ENCODE measurements around the gene PARD6B.
"Not testable (repeated sequence)": the region's sequence is repeated elsewhere in the genome, so short reads cannot be mapped to it uniquely, and the experiment has no call there.

PARD6B gene

DNA sequence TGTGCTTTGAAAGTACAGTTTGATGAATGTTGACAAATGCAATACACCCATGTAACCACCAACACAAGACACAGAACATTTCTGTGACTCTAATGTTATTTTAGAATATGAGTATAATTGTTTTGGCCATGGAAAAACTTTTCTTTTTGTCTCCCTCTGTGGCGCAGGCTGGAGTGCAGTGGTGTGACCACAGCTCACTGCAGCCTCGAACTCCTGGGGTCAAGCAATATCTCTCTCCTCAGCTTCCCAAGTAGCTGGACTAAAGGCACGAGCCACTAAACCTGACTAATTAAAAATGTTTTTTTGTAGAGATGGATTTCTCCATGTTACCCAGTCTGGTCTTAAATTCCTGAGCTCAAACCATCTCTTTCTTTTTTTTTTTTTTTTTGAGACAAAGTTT, 43.1 kb downstream of the PARD6B start:
- no peak for DNase-seq (ENCODE audit: low spot score)

DNA sequence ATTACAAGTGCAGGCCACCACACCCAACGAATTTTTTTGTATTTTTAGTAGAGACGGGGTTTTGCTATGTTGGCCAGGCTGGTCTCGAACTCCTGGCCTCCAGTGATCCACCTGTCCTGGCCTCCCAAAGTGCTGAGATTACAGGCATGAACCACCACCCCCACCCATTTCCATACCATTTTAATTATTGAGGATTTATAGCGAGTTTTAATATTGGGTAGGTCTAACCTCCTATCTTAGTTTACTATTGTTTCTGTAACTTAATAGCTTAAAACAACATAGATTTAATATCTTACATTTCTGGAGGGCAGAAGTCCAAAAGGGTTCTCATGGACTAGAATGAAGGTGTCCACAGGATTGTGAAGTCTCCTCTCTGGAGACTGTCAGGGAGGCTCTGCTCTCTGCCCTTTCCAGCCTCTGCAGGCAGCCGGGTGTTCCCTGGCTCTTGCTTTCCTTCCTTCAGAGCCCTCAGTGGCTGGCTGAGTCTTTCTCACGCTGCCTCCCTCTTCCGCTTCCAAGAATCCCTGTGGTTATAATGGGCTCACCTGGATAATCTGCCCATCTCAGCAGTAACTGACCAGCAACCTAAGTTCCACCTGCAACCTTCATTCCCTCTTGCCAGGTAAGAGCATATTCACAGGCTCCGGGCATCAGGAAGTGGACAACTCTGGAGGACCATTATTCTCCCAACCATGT, 44.9 kb downstream of the PARD6B start:
- no peak for DNase-seq (ENCODE audit: low spot score)

DNA sequence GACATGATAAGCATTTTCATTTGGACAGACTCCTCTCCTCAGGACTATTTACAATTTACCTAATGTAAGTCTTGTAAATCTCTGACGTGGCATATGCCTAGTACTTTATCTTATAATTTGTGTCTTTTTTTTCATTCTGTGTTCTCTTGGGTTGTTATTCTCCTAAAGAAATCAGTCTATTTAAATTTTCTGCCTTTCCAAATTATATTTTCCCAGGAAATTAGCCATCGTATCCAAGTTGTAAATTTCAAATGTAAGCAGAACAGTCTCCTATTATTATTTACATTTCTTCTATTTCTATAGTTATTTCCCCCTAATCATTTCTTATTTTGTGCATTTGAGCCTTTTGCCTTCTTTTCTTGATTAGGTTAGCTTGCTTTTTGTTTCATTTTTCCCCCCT, 46.0 kb downstream of the PARD6B start:
- no peak for DNase-seq (ENCODE audit: low spot score)

DNA sequence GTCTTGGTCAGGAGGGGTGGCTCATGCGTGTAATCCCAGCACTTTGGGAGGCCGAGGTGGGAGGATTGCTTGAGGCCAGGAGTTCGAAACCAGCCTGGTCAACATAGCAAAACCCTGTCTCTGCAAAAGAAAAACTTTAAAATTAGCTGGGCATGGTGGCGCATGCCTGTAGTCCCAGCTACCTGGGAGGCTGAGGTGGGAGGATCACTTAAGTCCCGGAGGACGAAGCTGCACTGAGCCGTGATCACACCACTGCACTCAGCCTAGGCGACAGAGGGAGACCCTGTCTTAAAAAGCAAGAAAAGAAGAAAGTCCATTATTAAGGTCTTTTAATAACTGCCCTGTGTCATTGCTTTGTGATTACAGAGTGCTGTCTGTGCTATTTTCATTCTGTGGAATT, 47.6 kb downstream of the PARD6B start:
- DNase-seq (ENCODE audit: low spot score) = not testable (repeated sequence)

DNA sequence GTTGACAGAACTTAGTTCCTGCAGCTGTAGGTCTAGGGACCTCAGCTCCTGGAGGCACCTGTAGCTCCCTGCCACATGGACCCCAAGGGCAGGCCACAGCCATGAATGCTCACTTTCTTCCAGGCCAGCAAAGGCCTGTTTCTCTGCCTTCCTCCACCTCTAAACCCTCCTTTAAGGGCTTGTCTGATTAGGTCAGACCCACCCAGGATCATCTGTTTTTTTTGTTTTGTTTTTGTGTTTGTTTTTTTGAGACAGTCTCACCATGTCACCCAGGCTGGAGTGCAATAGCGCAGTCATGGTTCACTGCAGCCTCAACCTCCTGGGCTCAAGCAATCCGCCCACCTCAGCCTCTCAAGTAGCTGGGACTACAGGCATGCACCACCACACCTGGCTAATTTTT, 52.0 kb downstream of the PARD6B start:
- no peak for DNase-seq (ENCODE audit: low spot score)

DNA sequence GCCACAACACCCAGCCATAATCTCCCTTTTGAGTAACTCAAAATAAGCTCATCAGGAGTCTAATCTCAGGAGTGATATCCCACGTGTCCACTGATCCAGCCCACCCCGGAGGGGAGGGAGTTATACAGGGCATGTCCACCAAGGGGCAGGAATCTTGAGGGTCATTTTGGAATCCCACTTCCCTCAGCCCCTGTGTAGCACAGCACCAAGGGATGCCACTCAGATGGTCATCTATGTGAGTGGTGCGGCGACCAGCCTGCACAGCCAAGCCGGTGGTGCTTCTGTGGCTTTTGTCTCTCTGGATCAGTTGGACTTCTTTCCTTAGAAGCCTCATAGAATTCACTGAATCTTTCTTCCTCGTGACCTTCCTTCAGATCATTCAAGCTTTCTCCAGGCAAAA, 52.5 kb downstream of the PARD6B start:
- no peak for DNase-seq (ENCODE audit: low spot score)

DNA sequence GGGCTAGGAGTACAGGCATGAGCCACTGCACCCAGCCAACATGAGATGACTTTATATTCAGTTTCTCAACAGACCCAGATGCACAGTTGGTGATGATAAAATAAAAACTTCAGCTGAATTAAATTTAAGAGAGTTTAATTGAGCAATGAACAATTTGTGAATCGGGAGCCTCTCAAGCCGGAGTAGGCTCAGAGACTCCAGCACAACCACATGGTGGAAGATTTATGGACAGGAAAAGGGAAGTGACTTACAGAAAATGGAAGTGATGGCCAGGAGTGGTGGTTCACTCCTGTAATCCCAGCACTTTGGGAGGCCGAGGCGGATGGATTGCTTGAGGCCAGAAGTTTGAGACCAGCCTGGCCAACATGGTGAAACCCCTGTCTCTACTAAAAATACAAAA, 53.1 kb downstream of the PARD6B start:
- no peak for DNase-seq (ENCODE audit: low spot score)

DNA sequence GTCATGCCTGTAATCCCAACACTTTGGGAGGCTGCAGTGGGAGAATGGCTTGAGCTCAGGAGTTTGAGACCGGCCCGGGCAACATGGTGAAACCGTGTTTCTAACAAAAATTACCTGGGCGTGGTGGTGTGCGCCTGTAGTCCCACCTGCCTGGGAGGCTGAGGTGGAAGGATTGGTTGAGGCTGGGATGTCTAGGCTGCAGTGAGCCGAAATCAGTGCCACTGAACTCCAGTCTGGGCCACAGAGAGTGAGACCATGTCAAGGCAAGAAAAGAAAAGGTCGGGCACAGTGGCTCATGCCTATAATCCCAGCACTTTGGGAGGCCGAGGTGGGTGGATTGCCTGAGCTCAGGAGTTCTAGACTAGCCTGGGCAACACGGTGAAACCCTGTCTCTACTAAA, 55.3 kb downstream of the PARD6B start:
- DNase-seq (ENCODE audit: low spot score) = no peak

DNA sequence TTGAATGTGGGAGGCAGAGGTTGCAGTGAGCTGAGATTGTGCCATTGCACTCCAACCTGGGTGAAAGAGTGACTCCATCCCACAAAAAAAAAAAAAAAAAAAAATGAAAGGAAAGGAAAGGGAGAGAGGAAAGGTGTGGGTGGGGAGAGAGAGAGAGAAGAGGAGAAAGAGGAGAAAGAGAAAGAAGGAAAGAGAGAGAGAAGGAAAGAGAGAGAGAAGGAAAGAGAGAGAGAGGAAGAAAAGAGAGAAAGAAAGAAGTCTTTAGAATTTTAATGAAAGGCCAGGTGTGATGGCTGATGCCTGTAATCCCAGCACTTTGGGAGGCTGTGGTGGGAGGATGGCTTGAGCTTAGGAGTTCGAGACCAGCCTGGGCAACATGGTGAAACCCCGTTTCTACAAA, 55.8 kb downstream of the PARD6B start:
- DNase-seq (ENCODE audit: low spot score) = no peak

DNA sequence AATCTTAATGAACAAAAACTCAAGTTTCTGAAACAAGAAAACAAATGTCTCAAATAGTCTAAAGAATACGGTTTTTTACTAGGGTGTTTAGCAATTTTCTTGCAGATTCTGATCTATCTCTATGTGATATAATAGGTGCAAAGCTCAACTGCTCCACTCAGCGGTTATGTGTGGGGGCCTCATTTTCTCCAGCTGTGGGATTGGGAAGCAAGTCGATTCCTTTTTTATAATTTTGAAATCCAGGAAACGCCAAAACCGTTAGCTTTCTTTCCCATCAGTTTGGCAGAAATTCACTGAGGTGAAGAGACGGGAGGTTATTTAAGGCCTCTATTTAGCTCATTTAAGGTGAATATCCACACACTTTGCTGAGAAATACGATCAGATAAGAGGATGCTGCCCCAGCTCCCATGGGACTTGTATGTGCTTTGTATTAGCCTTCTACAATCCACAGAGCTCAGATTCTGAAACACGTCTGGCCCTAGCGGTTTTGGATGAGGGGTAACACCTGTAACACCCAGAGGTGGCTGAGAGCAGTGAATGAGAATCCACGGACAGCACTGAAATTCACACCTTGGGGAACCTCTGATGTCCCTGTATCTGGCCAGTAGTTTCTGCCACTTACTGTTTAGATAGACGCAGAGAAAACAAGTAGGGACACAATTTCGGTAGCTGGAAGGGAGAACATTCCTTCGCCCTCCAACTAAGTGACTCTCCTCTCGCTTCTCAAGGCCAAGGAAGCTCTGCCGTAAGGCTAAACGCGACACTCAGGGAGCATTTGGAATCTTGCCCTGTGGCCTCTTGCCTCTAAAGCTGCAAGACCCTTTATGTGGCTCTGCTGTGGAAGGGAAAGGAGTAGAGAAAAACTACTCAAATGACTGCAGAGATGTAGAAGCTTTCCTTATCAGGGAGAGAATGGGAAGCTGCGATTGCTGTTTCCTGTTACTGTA, 56.9 kb downstream of the PARD6B start:
- no peak for DNase-seq (ENCODE audit: low spot score)

DNA sequence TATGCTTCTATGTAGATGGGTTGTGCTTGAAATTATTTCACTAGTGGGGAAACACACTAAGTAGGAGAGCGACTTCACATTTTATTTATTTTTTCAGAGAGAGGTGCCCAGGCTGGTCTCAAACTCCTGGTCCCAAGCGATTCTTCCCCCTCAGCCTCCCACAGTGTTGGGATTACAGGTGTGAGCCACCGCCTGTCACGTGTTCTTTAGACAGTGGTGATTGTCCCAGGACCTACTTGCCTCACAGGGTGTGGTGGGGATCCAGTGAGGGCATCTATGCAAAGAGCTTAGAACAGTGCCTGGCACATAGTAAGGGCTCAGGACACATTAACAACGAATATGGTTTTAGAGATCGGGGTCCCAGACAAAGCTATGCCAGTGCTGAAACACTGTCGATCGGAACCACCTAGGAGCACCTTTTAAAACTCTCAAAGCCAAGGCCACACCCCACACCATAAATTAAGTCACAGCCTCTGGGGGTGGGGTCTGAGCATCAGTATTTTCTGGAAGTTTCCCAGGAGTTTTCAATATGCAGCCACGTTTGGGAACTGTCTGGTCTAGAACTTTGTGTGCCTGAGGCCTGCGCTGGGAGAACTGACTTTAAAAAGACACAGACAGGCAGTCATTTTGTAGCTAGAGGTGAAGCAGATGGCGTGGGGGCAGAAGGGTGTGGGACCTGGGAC, 58.7 kb downstream of the PARD6B start:
- DNase-seq (ENCODE audit: low spot score) = no peak

DNA sequence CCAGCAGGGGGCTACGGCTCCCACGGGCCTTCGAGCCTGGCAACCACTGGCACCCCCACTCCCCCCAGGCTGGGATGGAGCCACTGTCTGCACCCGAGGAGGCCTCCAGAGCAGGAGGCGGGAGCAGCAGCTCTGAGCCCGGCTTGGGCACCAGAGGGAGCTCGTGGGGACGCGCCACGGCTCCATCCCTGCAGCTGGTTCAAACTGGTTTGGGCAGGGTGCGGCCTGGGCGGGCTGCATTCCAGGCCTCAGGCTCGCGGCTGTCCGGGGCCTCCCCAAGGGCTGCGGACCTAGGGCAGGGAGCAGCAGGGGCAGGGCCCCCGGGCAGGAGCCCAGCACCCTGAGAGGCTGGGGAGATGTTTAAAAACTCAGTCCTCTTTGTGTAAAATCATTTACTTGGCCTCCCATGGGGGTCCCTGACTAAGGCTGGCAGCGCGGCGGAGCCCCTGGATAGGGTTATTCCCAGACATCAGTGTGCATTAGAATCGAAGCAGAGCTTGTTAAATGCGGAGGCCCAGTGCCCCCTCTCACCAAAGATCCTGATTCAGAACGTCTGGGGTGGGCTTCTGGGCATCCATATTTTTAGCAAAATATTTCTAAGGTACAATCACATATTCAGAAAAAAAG, 59.4 kb downstream of the PARD6B start:
- DNase-seq (ENCODE audit: low spot score) = peak; percentile 89

DNA sequence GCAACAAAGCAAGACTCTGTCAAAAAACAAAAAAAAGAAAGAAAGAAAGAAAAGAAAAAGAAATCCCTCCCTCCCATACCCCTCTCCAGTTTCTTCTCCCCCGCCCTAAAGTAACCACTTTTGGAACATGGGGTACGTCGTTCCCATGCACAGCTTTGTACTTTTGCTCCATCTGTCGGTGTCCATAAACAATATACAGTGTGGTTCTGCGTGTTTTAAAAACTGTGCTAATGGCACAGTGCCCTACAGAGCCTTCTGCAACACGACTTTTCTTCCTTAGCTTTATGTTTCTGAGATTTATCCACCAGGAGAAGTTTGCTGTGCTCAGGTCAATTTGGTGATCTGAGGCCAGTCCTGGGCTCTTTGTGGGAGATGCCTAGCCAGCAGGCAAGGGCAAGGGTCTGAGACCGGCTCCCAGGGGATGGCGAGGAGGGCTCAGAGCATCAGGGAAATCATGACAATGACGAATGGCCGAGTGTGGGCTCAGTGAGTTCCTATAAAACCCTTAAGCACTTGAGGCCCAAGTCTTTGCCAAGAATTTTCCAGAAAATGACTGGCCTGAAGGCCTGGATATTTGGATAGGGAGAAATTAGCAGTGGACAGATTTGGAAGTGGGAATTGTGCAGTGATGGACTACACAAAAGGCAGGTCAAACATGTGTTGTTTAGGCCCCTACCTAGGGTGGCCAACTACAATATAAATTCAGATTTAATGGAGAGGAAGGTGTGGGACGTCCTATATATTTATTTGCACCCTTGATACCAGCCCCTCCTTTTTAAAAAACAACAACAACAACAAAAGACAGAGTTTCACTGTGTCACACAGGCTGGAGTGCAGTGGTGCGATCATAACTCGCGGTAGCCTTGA, 61.6 kb downstream of the PARD6B start:
- DNase-seq (ENCODE audit: low spot score) = no peak

DNA sequence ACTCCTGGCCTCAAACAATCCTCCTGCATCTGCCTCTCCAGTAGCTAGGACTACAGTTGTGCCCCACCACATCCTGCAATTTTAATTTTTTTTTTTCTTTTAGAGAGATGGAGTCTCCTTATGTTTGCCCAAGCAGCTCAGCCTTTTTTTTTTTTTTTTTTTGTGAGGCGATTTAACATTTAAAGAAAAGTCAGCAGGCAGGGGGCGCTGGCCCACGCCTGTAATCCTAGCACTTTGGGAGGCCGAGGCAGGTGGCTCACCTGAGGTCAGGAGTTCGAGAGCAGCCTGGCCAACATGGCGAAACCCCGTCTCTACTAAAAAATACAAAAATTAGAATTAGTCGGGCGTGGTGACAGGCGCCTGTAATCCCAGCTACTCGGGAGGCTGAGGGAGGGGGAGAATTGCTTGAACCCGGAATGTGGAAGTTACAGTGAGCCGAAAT, 62.2 kb downstream of the PARD6B start:
- DNase-seq (ENCODE audit: low spot score) = peak; percentile 48

DNA sequence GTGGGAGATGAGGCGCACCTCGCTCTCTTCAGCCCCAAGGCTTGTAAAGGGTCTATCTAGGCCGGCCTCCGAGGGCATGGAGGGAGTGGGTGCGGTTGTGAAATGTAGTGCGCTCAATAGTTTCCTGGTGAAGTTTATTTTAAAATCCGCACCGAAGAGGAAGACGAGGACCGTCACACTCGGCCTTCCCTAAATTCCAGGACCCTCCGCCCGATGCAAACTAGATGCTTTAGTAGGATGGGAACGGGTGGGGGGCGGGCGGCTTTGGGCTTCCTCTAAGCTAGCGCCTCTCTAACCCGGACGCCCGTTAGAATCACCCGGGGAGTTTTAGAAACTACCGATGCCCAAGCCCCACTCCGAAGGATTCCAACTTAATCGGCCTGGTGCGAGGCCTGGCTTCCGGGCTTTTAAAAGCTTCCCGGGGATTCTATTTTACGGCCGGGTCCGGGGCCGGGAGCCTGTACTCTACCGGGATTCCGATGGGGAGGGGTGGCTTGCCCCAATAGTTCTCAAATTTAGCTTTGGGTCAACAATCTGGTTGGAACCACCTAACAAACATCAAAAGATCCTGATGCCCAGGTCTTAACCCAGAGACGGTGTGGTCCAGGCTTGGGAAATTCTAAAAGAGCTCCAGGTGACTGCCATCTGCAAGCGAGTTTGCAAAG, 62.9 kb downstream of the PARD6B start:
- no peak for DNase-seq (ENCODE audit: low spot score)

DNA sequence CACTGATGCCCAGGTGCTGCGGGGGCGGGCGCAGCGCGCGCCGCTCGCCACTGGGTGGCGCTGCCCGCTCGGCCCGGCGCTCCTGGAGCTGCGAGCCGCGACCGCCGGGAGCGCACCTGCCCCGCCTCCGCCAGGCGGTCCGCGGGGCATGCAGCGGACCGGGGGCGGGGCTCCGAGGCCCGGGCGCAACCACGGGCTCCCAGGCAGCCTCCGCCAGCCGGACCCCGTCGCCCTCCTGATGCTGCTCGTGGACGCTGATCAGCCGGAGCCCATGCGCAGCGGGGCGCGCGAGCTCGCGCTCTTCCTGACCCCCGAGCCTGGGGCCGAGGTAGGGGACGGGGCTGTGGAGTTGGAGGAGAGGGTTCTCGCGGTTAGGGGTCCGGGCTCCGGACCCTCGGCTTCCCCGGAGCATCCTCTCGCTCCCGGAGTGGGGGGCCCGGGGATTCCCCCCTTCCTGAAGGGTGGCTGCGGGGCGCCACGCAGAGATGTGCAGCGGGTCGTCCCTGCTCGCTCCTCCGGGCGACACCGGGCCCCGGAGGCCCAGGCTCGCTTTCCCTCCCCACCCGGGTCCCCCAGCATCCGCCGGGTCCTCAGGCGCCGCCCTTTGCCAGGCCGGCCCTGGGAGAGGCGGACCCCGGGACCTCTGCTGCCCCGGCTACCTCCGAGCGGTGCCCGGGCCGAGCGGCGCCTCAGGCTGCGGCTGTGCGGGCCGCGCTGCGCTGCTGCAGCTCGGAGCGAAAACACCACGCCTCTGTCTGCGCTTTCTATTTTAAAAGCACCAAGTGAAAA, 63.7 kb downstream of the PARD6B start, which contains the start of gene BCAS4:
Gene BCAS4, plus strand, starts transcription at position 216 of the 789 bp plus-strand sequence. Its CDS starts 23 bp downstream, at position 239.
- DNase-seq (ENCODE audit: low spot score) = peak; percentile 85

DNA sequence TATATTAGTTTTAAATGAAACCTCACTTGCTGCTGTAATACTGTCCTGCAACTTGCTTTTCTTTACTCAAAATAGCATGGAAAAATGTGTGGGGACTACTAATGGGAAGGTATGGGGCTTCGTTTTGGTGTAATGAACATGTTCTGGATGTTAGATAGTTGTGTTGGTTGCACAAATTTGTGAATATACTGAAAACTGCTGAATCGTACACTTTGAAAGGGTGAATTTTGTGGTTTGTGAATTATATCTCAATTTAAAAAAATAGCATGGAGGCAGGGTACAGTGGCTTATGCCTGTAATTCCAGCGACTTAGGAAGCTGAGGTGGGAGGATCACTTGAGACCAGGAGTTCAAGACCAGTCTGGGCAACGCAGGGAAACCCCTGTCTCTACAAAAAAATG, 65.8 kb downstream of the PARD6B start:
- no peak for DNase-seq (ENCODE audit: low spot score)

DNA sequence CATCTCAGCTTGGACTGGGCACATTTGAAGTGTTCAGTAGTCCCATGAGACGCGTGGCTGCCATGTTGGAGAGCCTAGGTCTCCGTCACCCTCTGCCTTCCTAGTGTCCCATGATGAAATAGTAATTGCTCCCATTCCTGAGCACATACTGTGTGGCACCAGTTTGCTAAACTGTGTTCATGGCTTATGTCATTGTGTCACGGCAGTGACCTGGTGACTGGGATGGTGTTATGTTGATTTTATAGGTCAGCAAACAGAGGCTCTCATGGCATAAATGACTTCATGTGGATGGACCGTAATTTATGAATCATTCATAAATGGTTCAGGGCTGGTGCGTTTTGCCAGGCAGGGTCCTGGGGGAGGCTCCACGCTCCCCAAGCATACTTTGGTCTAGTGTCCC, 67.3 kb downstream of the PARD6B start:
- no peak for DNase-seq (ENCODE audit: low spot score)

DNA sequence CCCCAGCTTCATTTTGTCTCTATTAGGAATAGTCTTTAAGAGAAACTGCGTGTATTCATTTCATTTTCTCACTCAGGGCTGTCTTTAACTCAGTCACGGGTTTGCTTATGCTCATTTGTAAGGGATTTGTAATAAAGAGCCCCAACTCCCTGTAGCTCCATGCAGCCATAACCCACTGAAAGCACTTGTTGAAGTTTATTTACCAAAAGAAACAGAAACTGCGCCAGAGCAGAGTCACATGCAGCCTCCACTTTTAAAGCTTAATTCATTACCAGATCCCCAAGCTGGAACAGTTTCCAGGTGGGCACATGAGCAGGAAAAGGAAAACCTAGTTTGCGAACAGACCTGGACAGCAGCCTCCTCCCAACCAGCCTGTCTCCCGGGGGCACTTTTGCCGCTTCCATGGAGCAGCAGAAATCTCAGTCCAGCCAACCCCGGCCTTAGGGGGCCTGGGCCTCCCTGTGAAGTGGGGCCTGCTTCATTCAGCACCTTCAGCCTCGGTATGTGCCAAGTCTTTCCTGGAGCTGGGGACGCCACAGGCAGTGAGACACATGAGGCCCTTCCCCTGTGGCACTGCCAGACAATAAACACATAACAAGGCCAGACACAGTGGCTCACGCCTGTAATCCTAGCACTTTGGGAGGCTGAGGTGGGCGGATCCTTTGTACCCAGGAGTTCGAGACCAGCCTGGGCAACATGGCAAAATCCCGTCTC, 68.0 kb downstream of the PARD6B start:
- no peak for DNase-seq (ENCODE audit: low spot score)
